Measurements from ENCODE around the gene TIGD3. TPM values are rescaled to one million over a fixed set of nuclear protein-coding genes. Genes with fewer than 3 reads are reported as not detected.

Gene TIGD3
- total RNA-seq, 1 donor from 2014 or later = 0.17 TPM

Other genes starting within 250 kb of the TIGD3 start
- gene TM7SF2, start 242.9 kb upstream of the TIGD3 start, total RNA-seq = 25.7 and 31.4 TPM in 2 replicates
- gene ZNHIT2, start 237.1 kb upstream of the TIGD3 start, total RNA-seq = 8.1 and 13.1 TPM in 2 replicates
- gene FAU, start 232.6 kb upstream of the TIGD3 start, total RNA-seq = 180 and 316 TPM in 2 replicates
- gene MRPL49, start 232.4 kb upstream of the TIGD3 start, total RNA-seq = 51.8 and 59.2 TPM in 2 replicates
- 19.2 and 28.2 TPM in 2 replicates for gene SYVN1, start 220.2 kb upstream of the TIGD3 start, total RNA-seq
- gene SPDYC, start 184.5 kb upstream of the TIGD3 start, total RNA-seq = not detected in 2 replicates
- 97.2 and 207 TPM in 2 replicates for gene CAPN1, start 172.8 kb upstream of the TIGD3 start, total RNA-seq
- gene POLA2, start 92.8 kb upstream of the TIGD3 start, total RNA-seq = 8.2 and 12.1 TPM in 2 replicates
- gene CDC42EP2, start 39.9 kb upstream of the TIGD3 start, total RNA-seq = 11.4 and 12.3 TPM in 2 replicates
- gene DPF2, start 20.9 kb upstream of the TIGD3 start, total RNA-seq = 32.7 and 60.4 TPM in 2 replicates
- gene SLC25A45, start 27.9 kb downstream of the TIGD3 start, total RNA-seq = 1.0 and 3.3 TPM in 2 replicates
- gene FRMD8, start 31.9 kb downstream of the TIGD3 start, total RNA-seq = 152 and 238 TPM in 2 replicates
- 50.4 and 189 TPM in 2 replicates for gene NEAT1, start 68.0 kb downstream of the TIGD3 start, total RNA-seq
- 2,930 and 8,332 TPM in 2 replicates for gene MALAT1, start 144.3 kb downstream of the TIGD3 start, total RNA-seq
- 67.4 and 71.3 TPM in 2 replicates for gene SCYL1, start 170.3 kb downstream of the TIGD3 start, total RNA-seq
- 31.1 and 48.2 TPM in 2 replicates for gene LTBP3, start 203.6 kb downstream of the TIGD3 start, total RNA-seq
- gene ZNRD2, start 215.7 kb downstream of the TIGD3 start, total RNA-seq = 38.7 and 47.5 TPM in 2 replicates
- gene FAM89B, start 217.8 kb downstream of the TIGD3 start, total RNA-seq = 23.3 and 24.8 TPM in 2 replicates
- gene EHBP1L1, start 221.3 kb downstream of the TIGD3 start, total RNA-seq = 15.7 and 15.9 TPM in 2 replicates
- 0.14 and 0.17 TPM in 2 replicates for gene KCNK7, start 241.0 kb downstream of the TIGD3 start, total RNA-seq